IPS-NIHi7 (cell line): ENCODE data around the gene INTS7.

ENCODE experiments used
- DNase-seq: peaks from one replicate; pipeline ENCODE4 v3.0.0; 2012; ENCODE audit warnings: mixed read lengths; ENCODE audit errors: extremely low spot score

Gene INTS7

GRCh38 chr1:211908951-211909350 lies 126.4 kb downstream of the INTS7 start:
- no peak for DNase-seq

- DNase-seq, result no peak
Measured at GRCh38 chr1:211908453-211908852, 126.9 kb downstream of the INTS7 start.

- DNase-seq, result no peak
Measured at GRCh38 chr1:211903490-211904245, 131.7 kb downstream of the INTS7 start.

- no peak for DNase-seq
Measured at GRCh38 chr1:211902624-211903291, 132.6 kb downstream of the INTS7 start.

DNA sequence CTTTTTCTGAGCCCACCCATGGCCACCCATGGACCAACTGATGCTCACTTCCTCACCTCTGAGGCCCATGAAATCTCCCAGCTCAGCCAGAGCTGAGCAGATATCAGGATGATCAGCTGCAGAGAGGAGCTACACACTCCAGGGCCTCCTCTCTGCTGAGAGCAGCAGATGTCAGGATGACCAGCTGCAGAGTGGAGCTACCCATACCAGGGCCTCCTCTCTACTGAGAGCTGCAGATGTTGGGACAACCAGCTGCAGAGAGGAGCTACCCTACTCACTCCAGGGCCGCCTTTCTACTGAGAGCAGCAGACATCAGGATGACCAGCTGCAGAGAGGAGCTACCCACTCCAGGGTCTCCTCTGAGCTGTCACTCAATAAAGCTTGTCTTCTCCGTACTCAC lies 133.4 kb downstream of the INTS7 start:
- DNase-seq, result no peak

DNA sequence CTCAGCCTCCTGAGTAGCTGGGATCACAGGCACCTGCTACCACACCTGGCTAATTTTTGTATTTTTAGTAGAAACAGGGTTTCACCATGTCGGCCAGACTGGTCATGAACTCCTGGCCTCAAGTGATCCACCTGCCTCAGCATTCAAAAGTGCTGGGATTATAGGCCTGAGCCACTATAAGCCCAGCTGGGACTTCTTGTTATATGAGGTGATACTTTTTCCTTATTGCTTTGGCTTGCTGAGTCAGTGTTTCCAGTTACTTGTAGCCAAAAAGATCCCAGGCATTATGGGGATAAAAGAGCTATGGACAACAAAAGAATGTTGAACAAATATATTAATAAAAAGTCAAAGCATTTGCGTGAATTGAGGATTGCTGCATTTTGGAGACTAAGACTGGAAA lies 134.9 kb downstream of the INTS7 start:
- no peak for DNase-seq

- DNase-seq, result no peak
Measured at GRCh38 chr1:211896958-211897357, 138.4 kb downstream of the INTS7 start.

- peak; percentile 45 for DNase-seq
Measured at GRCh38 chr1:211895126-211895759, 140.1 kb downstream of the INTS7 start.

DNA sequence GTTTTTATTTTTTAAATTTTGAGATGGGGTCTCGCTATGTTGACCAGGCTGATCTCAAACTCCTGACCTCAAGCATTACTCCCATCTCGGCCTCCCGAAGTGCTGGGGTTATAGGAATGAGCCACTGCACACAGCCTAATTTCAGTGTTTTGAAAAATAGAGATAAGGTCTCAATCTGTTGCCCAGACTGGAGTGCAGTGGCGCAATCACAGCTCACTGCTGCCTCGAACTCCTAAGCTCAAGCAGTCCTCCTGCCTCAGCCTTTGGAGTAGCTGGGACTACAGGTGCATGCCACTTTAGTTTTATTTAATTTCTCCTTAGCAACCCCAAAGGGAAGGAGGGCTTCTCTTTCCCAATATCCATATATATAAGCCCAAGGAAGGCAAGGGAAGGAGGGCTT lies 141.0 kb downstream of the INTS7 start:
- DNase-seq, result no peak

DNA sequence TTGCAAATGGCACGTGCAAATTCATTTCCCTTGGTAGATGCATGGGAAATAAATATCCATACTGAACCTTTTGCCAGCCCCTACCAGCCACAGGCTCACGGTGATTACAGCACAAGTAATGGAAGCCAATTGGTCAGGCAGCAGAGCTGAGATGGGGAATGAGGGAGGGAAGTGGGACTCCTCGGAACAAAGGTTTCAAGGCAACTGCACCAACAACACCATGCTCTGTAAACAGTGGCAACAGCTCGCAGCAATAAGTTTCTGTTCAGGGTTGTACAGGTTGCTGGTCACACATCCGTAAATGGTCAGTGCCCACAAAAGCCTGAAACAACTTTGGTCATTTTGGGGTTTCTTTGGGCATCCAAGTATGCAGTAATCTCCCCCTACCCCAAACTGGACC lies 142.1 kb downstream of the INTS7 start:
- no peak for DNase-seq

DNA sequence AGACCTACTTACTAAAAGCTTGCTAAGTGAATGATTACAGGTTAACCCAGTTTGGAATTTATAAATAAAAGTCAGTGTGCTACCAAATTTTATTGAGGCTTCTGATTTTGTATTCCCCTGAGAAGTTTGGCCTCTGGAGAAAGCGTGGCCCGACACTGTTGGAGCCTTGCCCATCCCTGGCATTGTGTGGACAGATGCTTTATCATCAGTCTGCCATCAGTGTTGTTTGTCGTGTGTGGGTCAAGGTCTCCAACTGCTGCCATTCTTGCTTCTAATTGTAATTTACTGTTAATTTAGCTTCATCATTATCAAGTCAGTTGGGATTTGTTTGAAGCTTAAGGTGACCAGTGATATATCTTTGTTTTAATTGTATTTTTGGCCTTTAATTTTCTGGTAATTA lies 142.8 kb downstream of the INTS7 start:
- no peak for DNase-seq

DNA sequence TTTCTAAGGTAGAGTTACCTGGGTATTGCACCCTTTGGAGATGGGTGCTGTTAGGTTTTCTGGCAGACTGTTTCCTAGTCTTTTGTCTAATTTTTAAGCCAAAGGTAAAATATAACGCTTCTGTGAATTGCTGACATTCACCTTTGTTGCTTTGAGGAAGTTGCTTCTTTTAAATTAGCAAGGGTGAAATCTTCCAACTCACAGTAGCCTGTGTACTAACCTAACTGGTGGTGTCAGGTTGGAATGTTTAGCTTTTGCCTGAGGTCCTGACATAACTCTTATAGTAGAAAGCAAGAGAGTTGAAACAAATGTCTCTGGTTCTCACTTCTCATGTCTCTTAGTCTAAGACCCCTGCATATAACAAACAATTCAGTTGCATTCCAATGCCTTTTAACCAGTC lies 143.6 kb downstream of the INTS7 start:
- DNase-seq, result no peak
